ENCODE data around the gene LRRC4.

GRCh38 chr7:128006550-128007302 lies 24.5 kb downstream of the LRRC4 start:
- TF ChIP-seq CTCF (IDR thresholded peaks at IDR 0.05; ENCODE audit: extremely low read depth in 1 of 2, insufficient read depth in 1 of 2, low read depth in 1 of 2, low read length in 2 of 2), result no peak
- TF ChIP-seq POLR2A (IDR thresholded peaks at IDR 0.05; ENCODE audit: low read depth, low read length), result no peak
- TF ChIP-seq EZH2 (IDR thresholded peaks at IDR 0.05; ENCODE audit: borderline replicate concordance, low read depth, low read length, severe bottlenecking), result no peak
- TF ChIP-seq GATA2 (IDR thresholded peaks at IDR 0.05; ENCODE audit: insufficient read depth, insufficient read length, low read depth, low read length), result no peak
- TF ChIP-seq MAX (IDR thresholded peaks at IDR 0.05; ENCODE audit: insufficient read depth, insufficient read length), result no peak
- no peak for TF ChIP-seq POLR2AphosphoS5 (IDR thresholded peaks at IDR 0.05; ENCODE audit: insufficient read depth, low read depth, low read length)
- TF ChIP-seq JUN (IDR thresholded peaks at IDR 0.05; ENCODE audit: borderline replicate concordance, insufficient read depth, insufficient read length, low read depth), result no peak
